ENCODE results near the gene MAP3K20.

- TF ChIP-seq CTCF (conservative IDR thresholded peaks at IDR 0.05 in 1 of 2, IDR thresholded peaks at IDR 0.05 in 1 of 2; ENCODE audit: extremely low read depth in 1 of 2, insufficient read depth in 1 of 2, low read depth in 1 of 2, low read length in 2 of 2) (no peak), EZH2 (IDR thresholded peaks at IDR 0.05; ENCODE audit: borderline replicate concordance, low read length) (no peak)
Observed at GRCh38 chr2:173193925-173194324, 118.3 kb downstream of the MAP3K20 start.
